Measurements from ENCODE around the gene CCDC171.

- TF ChIP-seq CTCF (IDR thresholded peaks at IDR 0.05; ENCODE audit: low read depth, low read length, missing input control) (no peak), FOXA2 (IDR thresholded peaks at IDR 0.05) (no peak), EGR1 (IDR thresholded peaks at IDR 0.05; ENCODE audit: low read depth in 2 of 2) (no peak), YY1 (IDR thresholded peaks at IDR 0.05) (no peak), JUND (IDR thresholded peaks at IDR 0.05) (no peak), SP1 (IDR thresholded peaks at IDR 0.05) (no peak), RAD21 (IDR thresholded peaks at IDR 0.05) (no peak), FOXA1 (IDR thresholded peaks at IDR 0.05) (no peak), GABPA (IDR thresholded peaks at IDR 0.05 in 1 of 2, conservative IDR thresholded peaks at IDR 0.05 in 1 of 2) (no peak), NR2F2 (IDR thresholded peaks at IDR 0.05) (no peak), RXRA (IDR thresholded peaks at IDR 0.05) (no peak)
- TF ChIP-seq, protein P1, sequence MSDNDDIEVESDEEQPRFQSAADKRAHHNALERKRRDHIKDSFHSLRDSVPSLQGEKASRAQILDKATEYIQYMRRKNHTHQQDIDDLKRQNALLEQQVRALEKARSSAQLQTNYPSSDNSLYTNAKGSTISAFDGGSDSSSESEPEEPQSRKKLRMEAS (IDR thresholded peaks at IDR 0.05) = no peak
- TF ChIP-seq, protein P2, sequence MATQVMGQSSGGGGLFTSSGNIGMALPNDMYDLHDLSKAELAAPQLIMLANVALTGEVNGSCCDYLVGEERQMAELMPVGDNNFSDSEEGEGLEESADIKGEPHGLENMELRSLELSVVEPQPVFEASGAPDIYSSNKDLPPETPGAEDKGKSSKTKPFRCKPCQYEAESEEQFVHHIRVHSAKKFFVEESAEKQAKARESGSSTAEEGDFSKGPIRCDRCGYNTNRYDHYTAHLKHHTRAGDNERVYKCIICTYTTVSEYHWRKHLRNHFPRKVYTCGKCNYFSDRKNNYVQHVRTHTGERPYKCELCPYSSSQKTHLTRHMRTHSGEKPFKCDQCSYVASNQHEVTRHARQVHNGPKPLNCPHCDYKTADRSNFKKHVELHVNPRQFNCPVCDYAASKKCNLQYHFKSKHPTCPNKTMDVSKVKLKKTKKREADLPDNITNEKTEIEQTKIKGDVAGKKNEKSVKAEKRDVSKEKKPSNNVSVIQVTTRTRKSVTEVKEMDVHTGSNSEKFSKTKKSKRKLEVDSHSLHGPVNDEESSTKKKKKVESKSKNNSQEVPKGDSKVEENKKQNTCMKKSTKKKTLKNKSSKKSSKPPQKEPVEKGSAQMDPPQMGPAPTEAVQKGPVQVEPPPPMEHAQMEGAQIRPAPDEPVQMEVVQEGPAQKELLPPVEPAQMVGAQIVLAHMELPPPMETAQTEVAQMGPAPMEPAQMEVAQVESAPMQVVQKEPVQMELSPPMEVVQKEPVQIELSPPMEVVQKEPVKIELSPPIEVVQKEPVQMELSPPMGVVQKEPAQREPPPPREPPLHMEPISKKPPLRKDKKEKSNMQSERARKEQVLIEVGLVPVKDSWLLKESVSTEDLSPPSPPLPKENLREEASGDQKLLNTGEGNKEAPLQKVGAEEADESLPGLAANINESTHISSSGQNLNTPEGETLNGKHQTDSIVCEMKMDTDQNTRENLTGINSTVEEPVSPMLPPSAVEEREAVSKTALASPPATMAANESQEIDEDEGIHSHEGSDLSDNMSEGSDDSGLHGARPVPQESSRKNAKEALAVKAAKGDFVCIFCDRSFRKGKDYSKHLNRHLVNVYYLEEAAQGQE (IDR thresholded peaks at IDR 0.05) = no peak
Observed at GRCh38 chr9:15512204-15512603, 40.6 kb upstream of the CCDC171 start.

All from liver (tissue), 3 donors.